Psoas muscle (tissue), 8 donors: Measurements from ENCODE around the gene TMEM243. TPM values are rescaled to one million over a fixed set of nuclear protein-coding genes. Genes with fewer than 3 reads are reported as not detected.

ENCODE experiments used
- ATAC-seq, 4 donors: fragments of 200-7000 bp; cut with Tn5 transposase; one replicate each; pipeline ENCODE4 v1.9.1; 2020; ENCODE audit warnings: moderate library complexity in 3 of 4, mild to moderate bottlenecking in 2 of 4
- DNase-seq, 2 donors: peaks; one replicate each; pipeline ENCODE4 v3.0.0-alpha.2; 2020
- H3K27ac ChIP-seq: fragments of 200-600 bp; one replicate; pipeline ENCODE4 v1.8.0; 2022
- H3K27me3 ChIP-seq, 3 donors: fragments of 200-600 bp in 1 of 3; one replicate each; pipeline versions ENCODE4 v1.6.1 to v1.8.0; 2013 to 2022; ENCODE audit warnings: low read length in 2 of 3, mild to moderate bottlenecking in 2 of 3, moderate library complexity in 1 of 3; ENCODE audit not compliant: insufficient read depth in 3 of 3
- H3K36me3 ChIP-seq, 2 donors: fragments of 200-600 bp in 1 of 2; one replicate each; pipeline versions ENCODE4 v1.6.1 to v1.8.0; 2013 to 2022; ENCODE audit warnings: low read depth in 1 of 2, mild to moderate bottlenecking in 1 of 2, moderate library complexity in 1 of 2; ENCODE audit not compliant: insufficient read depth in 1 of 2
- H3K4me1 ChIP-seq: fragments of 200-600 bp; one replicate; pipeline ENCODE4 v1.8.0; 2022
- H3K4me3 ChIP-seq: fragments of 200-600 bp; one replicate; pipeline ENCODE4 v1.8.0; 2022; ENCODE audit warnings: mild to moderate bottlenecking
- H3K9me3 ChIP-seq: fragments of 200-600 bp; one replicate; pipeline ENCODE4 v1.8.0; 2022
- CTCF ChIP-seq: fragments of 200-600 bp; IDR thresholded peaks from one replicate; pipeline ENCODE4 v1.8.0; 2022; ENCODE audit warnings: antibody characterized with exemption
- WGBS, 3 donors: extraction: QIAGEN DNeasy Blood & Tissue Kit; methylation state at CpG; one replicate each; pipeline versions ENCODE4 v1.1.6 to v1.1.7; 2013; 5-methylcytosine and 5-hydroxymethylcytosine counted together
- intact Hi-C, 2 donors: fragments of 100-400 bp; cut with DNase I; formaldehyde crosslinking; loops; one replicate each; pipeline versions ENCODE4 v1.11.0 to v1.14.2; 2022
- polyA plus RNA-seq, 3 donors: library from polyadenylated mRNA; stranded (reverse); fragments of 200-250 nt; gene quantifications; one replicate each; pipeline ENCODE4 v1.2.3, GENCODE V29; 2013
- total RNA-seq, 4 donors: library from RNA; stranded (reverse); fragmentation: NEBNext Ultra II Directional in 2 of 4; extraction: Animal tissue kit (Norgen Biotek cat#: 25700) in 2 of 4; gene quantifications; one replicate each; pipeline versions ENCODE4 v1.2.1 to v1.2.4, GENCODE V29; 2021 to 2023
- donor health status: healthy with polysubstance abuse.
- donor health status: DM: no; HTN: no; CAD: no; lungs with moderate emphysema.
- donor health status: Bipolar disorder and iron deficiency.
- donor health status: healthy.
- donor health status: DM: yes; HTN: yes; CAD: no.
- donor health status: DM: no; HTN: no; CAD: no.
- donor health status: DM: no; HTN: no; CAD: no.
- donor health status: DM: yes; HTN: yes; CAD: no.

TMEM243 gene
- total and polyA plus RNA-seq, 7 donors, result 2.3 to 3.6 (median 2.6) TPM

DNA sequence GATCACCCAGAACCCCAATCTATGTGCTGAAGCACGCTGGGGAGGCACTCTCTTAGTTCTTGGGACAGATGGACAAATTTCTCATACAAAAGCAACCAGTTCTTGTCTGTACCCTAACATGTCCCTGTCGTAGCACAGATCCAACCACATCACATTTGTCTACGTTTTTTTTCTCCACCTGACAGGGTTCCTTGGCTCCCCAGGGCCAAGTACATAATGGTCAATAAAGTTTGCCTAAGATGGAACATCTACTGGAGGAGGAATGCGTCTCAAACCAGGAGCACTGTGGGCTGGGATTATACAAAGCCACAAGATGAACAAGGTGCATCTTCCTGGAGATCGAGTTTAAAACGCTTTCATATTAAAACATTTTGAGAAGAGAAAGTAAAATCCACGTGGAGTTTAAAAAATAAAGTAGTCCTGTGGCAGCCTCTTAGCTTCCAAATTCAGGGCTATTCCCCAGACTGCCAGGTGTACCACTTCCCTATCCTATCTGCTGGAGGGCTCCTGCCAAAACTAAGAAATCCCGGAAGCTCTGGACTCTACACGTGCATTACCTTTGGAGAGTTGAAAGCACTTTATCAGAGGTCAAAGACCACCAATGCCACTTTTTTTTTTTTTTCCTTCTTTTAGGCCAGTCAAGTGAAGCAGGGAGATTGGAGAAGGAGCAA, 1.4 kb downstream of the TMEM243 start:
- Histone ChIP-seq H3K27me3 (peaks cover 0 to 5% (median 0%) of the 10 kb centered on the region in 3 donors), H3K27ac (no peak overlapping the region), H3K9me3 (no peaks in the 10 kb centered on the region), H3K4me3 (peak overlapping the region; percentile 76), H3K36me3 (no peaks in the 10 kb centered on the region), H3K4me1 (peaks cover 9% of the 10 kb centered on the region)
- WGBS, 3 donors, result 63 to 71% (median 65%) methylated on average over 9 of the region's 9 CpGs
- intact Hi-C loops, result no loop called here
- ATAC-seq (no peak), DNase-seq (no peak)
- TF ChIP-seq CTCF, result no peak

DNA sequence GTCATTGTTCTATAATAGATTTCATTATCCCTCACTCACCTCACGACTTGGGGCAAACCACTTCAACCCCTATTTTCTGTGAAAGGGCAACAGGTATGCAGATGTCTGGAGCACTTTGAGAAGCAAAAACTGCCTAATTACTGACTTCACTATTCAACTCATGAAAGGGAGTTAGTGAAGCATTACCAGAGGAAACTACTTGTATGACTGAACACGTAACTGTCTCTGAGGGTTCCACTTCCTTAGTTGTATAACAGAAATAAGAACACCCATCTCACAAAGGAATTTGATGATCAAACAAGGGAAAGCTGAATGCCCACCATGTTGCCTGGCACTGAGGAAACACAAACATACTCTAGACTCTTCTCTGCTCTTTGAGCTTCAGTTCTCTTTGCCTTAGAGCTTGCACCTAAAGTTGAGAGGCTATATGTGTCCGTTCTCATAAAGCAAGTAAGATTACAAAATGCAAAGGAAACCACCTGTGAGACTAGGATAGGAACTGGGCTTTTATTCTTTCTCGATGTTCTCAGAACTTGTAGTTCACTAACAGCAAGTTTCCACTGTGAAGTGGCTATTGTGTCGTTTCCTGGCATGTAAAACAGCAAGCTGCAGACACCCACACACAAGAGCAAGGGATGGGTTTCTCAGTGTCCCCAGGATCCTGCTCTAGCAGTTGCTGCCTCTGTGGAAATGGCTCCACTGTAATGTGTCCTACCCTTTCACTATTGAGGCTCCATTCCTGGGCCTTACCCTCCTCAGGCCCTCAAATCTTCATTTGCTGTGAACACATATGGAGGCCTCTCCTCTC, 2.6 kb downstream of the TMEM243 start:
- no peaks in the 10 kb centered on the region for H3K27me3 ChIP-seq
- H3K9me3 ChIP-seq, result no peaks in the 10 kb centered on the region
- H3K4me1 ChIP-seq, result peaks cover 9% of the 10 kb centered on the region
- no peak for ATAC-seq
- H3K36me3 ChIP-seq, result no peaks in the 10 kb centered on the region
- DNase-seq, result no peak
- H3K4me3 ChIP-seq, result no peak overlapping the region
- intact Hi-C loops, result no loop called here
- H3K27ac ChIP-seq, result no peak overlapping the region
- no peak for TF ChIP-seq CTCF
- WGBS, 3 donors, result 65 to 70% (median 68%) methylated on average over 5 of the region's 5 CpGs

DNA sequence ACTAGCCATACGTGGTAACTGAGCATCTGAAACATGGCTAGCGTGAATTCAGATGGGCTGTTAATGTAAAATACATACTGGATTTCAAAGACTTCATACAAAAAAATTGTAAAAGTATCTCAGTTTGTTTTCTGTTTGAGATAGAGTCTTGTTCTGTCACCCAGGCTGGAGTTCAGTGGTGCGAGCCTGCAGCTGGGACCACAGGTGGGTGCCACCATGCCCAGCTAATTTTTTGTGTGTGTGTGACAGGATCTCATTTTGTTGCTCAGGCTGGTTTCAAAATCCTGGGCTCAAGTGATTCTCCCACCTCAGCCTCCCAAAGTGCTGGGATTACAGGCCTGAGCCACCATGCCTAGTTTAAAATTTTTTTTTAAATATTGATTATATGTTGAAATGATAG, 4.5 kb downstream of the TMEM243 start:
- no peak for ATAC-seq
- TF ChIP-seq CTCF, result no peak
- Histone ChIP-seq H3K27me3 (no peaks in the 10 kb centered on the region), H3K9me3 (no peaks in the 10 kb centered on the region), H3K27ac (no peak overlapping the region), H3K4me3 (no peak overlapping the region), H3K4me1 (peaks cover 5% of the 10 kb centered on the region), H3K36me3 (no peaks in the 10 kb centered on the region)
- intact Hi-C loops, result no loop called here
- 98 to 100% (median 99%) methylated on average over 3 of the region's 3 CpGs for WGBS, 3 donors
- DNase-seq, result no peak

- no peaks in the 10 kb centered on the region for H3K27me3 ChIP-seq
- H3K4me3 ChIP-seq, result no peak overlapping the region
- DNase-seq (no peak), ATAC-seq (no peak)
- H3K9me3 ChIP-seq, result no peaks in the 10 kb centered on the region
- TF ChIP-seq CTCF, result no peak
- WGBS, 3 donors, result 48 to 61% (median 53%) methylated on average over 2 of the region's 2 CpGs
- intact Hi-C loops, result no loop called here
- no peaks in the 10 kb centered on the region for H3K36me3 ChIP-seq
- H3K4me1 ChIP-seq, result peaks cover 5% of the 10 kb centered on the region
- no peak overlapping the region for H3K27ac ChIP-seq
Measured at GRCh38 chr7:87213811-87214210, 5.7 kb downstream of the TMEM243 start.
